K562 (cell line): ENCODE results near the gene ELF1. TPM values are rescaled to one million over a fixed set of nuclear protein-coding genes. Genes with fewer than 3 reads are reported as not detected.

ENCODE experiments used
- ATAC-seq: fragments of 200-7000 bp; cut with Tn5 transposase; 3 replicates; pipeline ENCODE4 v1.9.1; 2020; ENCODE audit warnings: moderate library complexity
- BruUV-seq: library from RNA; stranded (reverse); fragments of 400-500 nt; replicated peaks from 2 replicates; lab custom pipeline; 2021; lab: Mats Ljungman, UMichigan
- CTCF ChIA-PET: fragments of 300-600 bp; formaldehyde crosslinking; extraction: SDS; loops from one replicate; lab custom pipeline; 2021; ENCODE audit warnings: low intra/inter-chr PET ratio; lab: Yijun Ruan, JAX
- POLR2A ChIA-PET: fragments of 300-600, 350-650 bp; sonication (Branson Sonifier 250); formaldehyde crosslinking; extraction: SDS; loops from one replicate; lab custom pipeline; 2021; ENCODE audit warnings: antibody characterized with exemption, inconsistent platforms; lab: Yijun Ruan, JAX
- DNase-seq, 4 experiments: peaks; one replicate each; pipeline versions ENCODE4 v3.0.0 to v3.0.0-alpha.2; 2011 to 2018; ENCODE audit warnings: low spot score in 3 of 4, mixed read lengths in 3 of 4; ENCODE audit errors: extremely low read depth in 1 of 4
- FAIRE-seq: peaks from 2 replicates; lab custom pipeline; 2011; peaks lifted over from hg19 to GRCh38; lab: Jason Lieb, UNC
- H2AFZ ChIP-seq: 2 replicates; pipeline ENCODE4 v1.6.0; 2011; ENCODE audit warnings: low read depth, low read length, control low read depth, inconsistent platforms
- H3K27ac ChIP-seq: fragments of 200-600 bp; 3 replicates; pipeline ENCODE4 v1.8.0; 2011; ENCODE audit warnings: low read depth, mild to moderate bottlenecking, control low read depth, inconsistent platforms, low read length, moderate library complexity, mixed read lengths; ENCODE audit errors: extremely low read depth
- H3K27me3 ChIP-seq, 2 experiments: fragments of 300-600 bp in 1 of 2; 2 replicates in 1 of 2; 3 replicates in 1 of 2; pipeline versions ENCODE4 v1.6.0 to v1.8.0; 2011; ENCODE audit warnings: inconsistent platforms in 2 of 2, low read length in 2 of 2, mild to moderate bottlenecking in 1 of 2, mixed read lengths in 1 of 2, moderate library complexity in 1 of 2; ENCODE audit not compliant: control insufficient read depth in 2 of 2, insufficient read depth in 2 of 2
- H3K36me3 ChIP-seq: fragments of 300-600 bp; 3 replicates; pipeline ENCODE4 v1.8.0; 2011; ENCODE audit warnings: mild to moderate bottlenecking, low read length, inconsistent platforms; ENCODE audit not compliant: control insufficient read depth, insufficient read depth
- H3K4me1 ChIP-seq, 2 experiments: fragments of 200-600 bp in 1 of 2; replicated peaks in 1 of 2; 2 replicates in 1 of 2; 3 replicates in 1 of 2; pipeline versions ENCODE4 v1.5.1 to v1.8.0; 2011; ENCODE audit warnings: inconsistent platforms in 2 of 2, low read length in 2 of 2, mild to moderate bottlenecking in 1 of 2, mixed read lengths in 1 of 2, moderate library complexity in 1 of 2; ENCODE audit not compliant: control insufficient read depth in 2 of 2, insufficient read depth in 2 of 2
- H3K4me2 ChIP-seq: 2 replicates; pipeline ENCODE4 v1.6.1; 2011; ENCODE audit warnings: low read length, control low read depth, inconsistent platforms, mixed read lengths; ENCODE audit not compliant: insufficient read depth
- H3K4me3 ChIP-seq: fragments of 200-600 bp; sonication (generic), shearing (Covaris generic); 2 replicates; pipeline ENCODE4 v1.5.1; 2016; ENCODE audit warnings: control low read depth, inconsistent platforms
- H3K79me2 ChIP-seq: fragments of 200-600 bp; 3 replicates; pipeline ENCODE4 v1.8.0; 2011; ENCODE audit warnings: low read length, inconsistent platforms; ENCODE audit not compliant: control insufficient read depth, insufficient read depth
- H3K9ac ChIP-seq, 2 experiments: 2 replicates each; pipeline versions ENCODE4 v1.6.0 to v1.6.1; 2011; ENCODE audit warnings: low read depth in 2 of 2, low read length in 2 of 2, control low read depth in 1 of 2, inconsistent platforms in 1 of 2, mild to moderate bottlenecking in 1 of 2, mixed read lengths in 1 of 2; ENCODE audit not compliant: insufficient read depth in 1 of 2
- H3K9me1 ChIP-seq: one replicate; pipeline ENCODE4 v1.6.0; 2011; ENCODE audit warnings: inconsistent platforms, mild to moderate bottlenecking, low read length, moderate library complexity; ENCODE audit not compliant: control insufficient read depth, insufficient read depth
- H3K9me3 ChIP-seq: replicated peaks from 2 replicates; pipeline ENCODE4 v1.5.1; 2011; ENCODE audit warnings: low read depth, low read length, inconsistent platforms; ENCODE audit not compliant: control insufficient read depth, insufficient read depth
- H4K20me1 ChIP-seq: replicated peaks from 2 replicates; pipeline ENCODE4 v1.6.1; 2011; ENCODE audit warnings: low read length, inconsistent platforms, mixed read lengths; ENCODE audit not compliant: control insufficient read depth, insufficient read depth
- FOXP4 ChIP-seq: sonication (generic); formaldehyde crosslinking; IDR thresholded peaks from 2 replicates; pipeline ENCODE4 v1.8.0; 2022; ENCODE audit warnings: mild to moderate bottlenecking, missing genetic modification reagents, borderline replicate concordance
- KLF6 ChIP-seq: fragments of 250-450 bp; sonication (Bioruptor Pico); IDR thresholded peaks from 2 replicates; pipeline ENCODE4 v1.4.0; 2020; ENCODE audit warnings: mild to moderate bottlenecking, moderate library complexity, borderline replicate concordance
- MLLT1 ChIP-seq, 2 experiments: fragments of 450-650 bp; IDR thresholded peaks; 2 replicates each; pipeline ENCODE4 v1.6.1; 2016
- TAF15 ChIP-seq: fragments of 200-400 bp; formaldehyde crosslinking; IDR thresholded peaks from 2 replicates; pipeline ENCODE4 v1.6.1; 2017; ENCODE audit warnings: mild to moderate bottlenecking, low read depth, low read length, moderate library complexity
- VEZF1 ChIP-seq: fragments of 200-800 bp; sonication (Bioruptor generic); IDR thresholded peaks from 2 replicates; pipeline ENCODE4 v1.6.1; 2017; ENCODE audit warnings: missing genetic modification characterization, missing compliant biosample characterization
- ZNF134 ChIP-seq: fragments of 250-450 bp; sonication (Bioruptor Pico); conservative IDR thresholded peaks from 2 replicates; pipeline ENCODE4 v1.4.0; 2020
- ZNF644 ChIP-seq: fragments of 200-800 bp; sonication (Bioruptor generic); IDR thresholded peaks from 2 replicates; pipeline ENCODE4 v1.6.1; 2016; ENCODE audit warnings: low read depth, missing genetic modification characterization, missing compliant biosample characterization
- WGBS: fragments of 100-300 bp; shearing (Covaris generic); methylation state at CpG from one replicate; pipeline ENCODE4 v1.1.6; 2016; ENCODE audit warnings: low coverage, mixed read lengths; ENCODE audit not compliant: insufficient coverage; ENCODE audit errors: missing lambda C conversion rate; 5-methylcytosine and 5-hydroxymethylcytosine counted together
- in situ Hi-C: fragments of 300-500 bp; cut with MboI; formaldehyde crosslinking; loops from 4 replicates; pipeline ENCODE4 v1.15.0; 2018; ENCODE audit warnings: inconsistent platforms, mixed read lengths
- intact Hi-C: fragments of 100-400 bp; cut with micrococcal nuclease; formaldehyde crosslinking; loops from 2 replicates; pipeline ENCODE4 v1.14.2; 2022
- polyA plus RNA-seq, 8 experiments: library from polyadenylated mRNA; depleted of rRNA in 4 of 8; stranded (reverse) in 5 of 8; unstranded in 3 of 8; fragments of >200 nt; fragmentation: Nextera tagmentation in 2 of 8; fragmentation: Illumina TruSeq in 1 of 8; extraction: Ambion mirVana in 2 of 8; extraction: Trizol in 1 of 8; gene quantifications; 2 replicates each; pipeline versions ENCODE4 v1.2.1 to v1.2.3, GENCODE V29; 2011 to 2014; ENCODE audit warnings: inconsistent platforms in 1 of 8, missing spikeins in 1 of 8
- total RNA-seq, 7 experiments: library from RNA; depleted of rRNA in 6 of 7; stranded (reverse); fragments of >200 nt in 6 of 7; fragmentation: Illumina TruSeq in 2 of 7; extraction: Trizol in 2 of 7; gene quantifications; 2 replicates each; pipeline versions ENCODE4 v1.2.1 to v1.2.3, GENCODE V29; 2011 to 2021; ENCODE audit warnings: low replicate concordance in 1 of 7

Gene ELF1
- total and polyA plus RNA-seq, 9 of the 15 experiments (the other 6 are each of a cell fraction or from before 2014, with no cell fraction given): 24.7 to 54.4 (median 33.4) TPM

GRCh38 chr13:41017817-41018601, 1.1 kb downstream of the ELF1 start:
- peak; percentile 55 for ATAC-seq
- POLR2A ChIA-PET: no interaction called here

More at GRCh38 chr13:41017817-41018601, 1.1 kb downstream of the ELF1 start:
- TF ChIP-seq ZNF134 (CRISPR knock-in tag): no peak
- TF ChIP-seq TAF15: no peak
- TF ChIP-seq VEZF1 (CRISPR knock-in tag): peak; percentile 10; the same call in 1 of the 2 replicates
- TF ChIP-seq MLLT1 (IDR thresholded peaks at IDR 0.05): peak in 1 of 2 experiments; percentile 13; a peak in 1 of 4 replicates
- TF ChIP-seq KLF6 (CRISPR knock-in tag): no peak
- TF ChIP-seq FOXP4 (CRISPR knock-in tag): no peak
- 0 out of 2 replicates have a peak, but pooled peaks have one; percentile 10 for TF ChIP-seq ZNF644 (tag)
- Histone ChIP-seq H3K9ac (peak overlapping the region in 1 of 2 experiments; percentile 80; a peak in 3 of 4 replicates), H3K4me3 (peak overlapping the region; percentile 53), H3K79me2 (peaks cover 94% of the 10 kb centered on the region), H3K4me1 (peaks cover 2 to 18% of the 10 kb centered on the region in 2 experiments; a peak in 4 of 5 replicates), H3K4me2 (peak overlapping the region; percentile 72), H3K27me3 (no peaks in the 10 kb centered on the region), H3K9me3 (no peaks in the 10 kb centered on the region), H4K20me1 (no peaks in the 10 kb centered on the region), H3K36me3 (peaks cover 14% of the 10 kb centered on the region; the same call in 1 of the 3 replicates), H3K27ac (peak overlapping the region; percentile 86), H2AFZ (no peak overlapping the region), H3K9me1 (no peaks in the 10 kb centered on the region)
- no TSS peak for BruUV-seq
- in situ Hi-C loops: no loop called here
- CTCF ChIA-PET: no interaction called here
- DNase-seq (no peak), FAIRE-seq (no peak)
- WGBS: 0% methylated on average over 3 of the region's 3 CpGs
- intact Hi-C loops: loop anchor here (1.0 to 5.0 kb wide), 3 partner anchors 11 to 44 kb away; partner anchors contain the start of gene WBP4
